SW 1271 (cell line): Measurements from ENCODE around the gene ACER3.
A peak's percentile ranks its signal among the peaks of the same experiment; 100 is the strongest.
"Not testable (repeated sequence)": the region's sequence is repeated elsewhere in the genome, so short reads cannot be mapped to it uniquely, and the experiment has no call there.

Source experiments
- DNase-seq, 2 experiments: peaks; one replicate each; lab custom pipeline; 2025; lab: John Stamatoyannopoulos, UW

ACER3 gene

GRCh38 chr11:76995081-76995576 is 134.4 kb downstream of the ACER3 start:
- DNase-seq, result no peak

GRCh38 chr11:76997512-76997911 is 136.8 kb downstream of the ACER3 start:
- DNase-seq, result no peak

- DNase-seq, result no peak
Measured at GRCh38 chr11:76999597-76999996, 138.9 kb downstream of the ACER3 start.

GRCh38 chr11:77001613-77002012 is 140.9 kb downstream of the ACER3 start:
- DNase-seq, result no peak

GRCh38 chr11:77002776-77003175 is 142.1 kb downstream of the ACER3 start:
- DNase-seq, result no peak

GRCh38 chr11:77003963-77004362 is 143.2 kb downstream of the ACER3 start:
- no peak for DNase-seq

- no peak for DNase-seq
Measured at GRCh38 chr11:77009533-77010160, 148.9 kb downstream of the ACER3 start.

- DNase-seq, result no peak
Measured at GRCh38 chr11:77014669-77015068, 154.0 kb downstream of the ACER3 start.

GRCh38 chr11:77018396-77018924 is 157.7 kb downstream of the ACER3 start:
- not testable (repeated sequence) for DNase-seq

GRCh38 chr11:77019976-77020595 is 159.4 kb downstream of the ACER3 start:
- DNase-seq, result peak in 1 of 2 experiments; percentile 40

GRCh38 chr11:77020734-77021133 is 160.0 kb downstream of the ACER3 start:
- no peak for DNase-seq

- DNase-seq, result no peak
Measured at GRCh38 chr11:77024745-77025144, 164.0 kb downstream of the ACER3 start.

- no peak for DNase-seq
Measured at GRCh38 chr11:77026221-77026620, 165.5 kb downstream of the ACER3 start.

- no peak for DNase-seq
Measured at GRCh38 chr11:77026743-77027142, 166.0 kb downstream of the ACER3 start.

- DNase-seq, result no peak
Measured at GRCh38 chr11:77027275-77027674, 166.6 kb downstream of the ACER3 start.

GRCh38 chr11:77029829-77030228 is 169.1 kb downstream of the ACER3 start:
- DNase-seq, result no peak

- DNase-seq, result no peak
Measured at GRCh38 chr11:77030834-77031414, 170.2 kb downstream of the ACER3 start.

GRCh38 chr11:77031599-77031998 is 170.9 kb downstream of the ACER3 start:
- DNase-seq, result no peak

- DNase-seq, result no peak
Measured at GRCh38 chr11:77035039-77035438, 174.3 kb downstream of the ACER3 start.

GRCh38 chr11:77035580-77035979 is 174.9 kb downstream of the ACER3 start:
- DNase-seq, result no peak

- no peak for DNase-seq
Measured at GRCh38 chr11:77036398-77036797, 175.7 kb downstream of the ACER3 start.

GRCh38 chr11:77037057-77037456 is 176.3 kb downstream of the ACER3 start:
- no peak for DNase-seq
